GM23338 (cell line): ENCODE results near the gene JAM3. TPM values are rescaled to one million over a fixed set of nuclear protein-coding genes. Genes with fewer than 3 reads are reported as not detected.

Experiments used
- ATAC-seq: fragments of 200-7000 bp; cut with Tn5 transposase; 3 replicates; pipeline ENCODE4 v1.9.1; 2020
- DNase-seq: peaks from one replicate; pipeline ENCODE4 v3.0.0-alpha.2; 2015; ENCODE audit warnings: low spot score
- H2AFZ ChIP-seq: fragments of 200-600 bp; sonication (generic); 2 replicates; pipeline ENCODE4 v1.8.0; 2016; ENCODE audit warnings: antibody characterized with exemption, mild to moderate bottlenecking, moderate library complexity
- H3F3A ChIP-seq: fragments of 200-600 bp; sonication (generic); replicated peaks from 2 replicates; pipeline ENCODE4 v1.8.0; 2017; ENCODE audit warnings: antibody characterized with exemption, mixed run types, low read depth
- H3K27ac ChIP-seq: fragments of 200-600 bp; sonication (generic); 2 replicates; pipeline ENCODE4 v1.6.1; 2016; ENCODE audit warnings: low read depth
- H3K27me3 ChIP-seq: fragments of 200-600 bp; sonication (generic); 2 replicates; pipeline ENCODE4 v1.8.0; 2016; ENCODE audit warnings: mild to moderate bottlenecking, mixed run types, moderate library complexity; ENCODE audit not compliant: insufficient read depth
- H3K36me3 ChIP-seq: fragments of 200-600 bp; sonication (generic); 2 replicates; pipeline ENCODE4 v1.8.0; 2016; ENCODE audit warnings: mild to moderate bottlenecking; ENCODE audit not compliant: insufficient read depth
- H3K4me1 ChIP-seq: fragments of 200-600 bp; sonication (generic); 2 replicates; pipeline ENCODE4 v1.8.0; 2016; ENCODE audit warnings: mild to moderate bottlenecking, moderate library complexity; ENCODE audit not compliant: insufficient read depth
- H3K4me2 ChIP-seq: fragments of 200-600 bp; sonication (generic); 2 replicates; pipeline ENCODE4 v1.7.1; 2017; ENCODE audit warnings: mixed run types
- H3K4me3 ChIP-seq: fragments of 200-600 bp; sonication (generic); 2 replicates; pipeline ENCODE4 v1.6.1; 2016; ENCODE audit warnings: mixed run types
- H3K79me2 ChIP-seq: fragments of 200-600 bp; sonication (generic); replicated peaks from 2 replicates; pipeline ENCODE4 v1.8.0; 2017; ENCODE audit warnings: mild to moderate bottlenecking; ENCODE audit not compliant: insufficient read depth
- H3K9me2 ChIP-seq: fragments of 200-600 bp; sonication (generic); 2 replicates; pipeline ENCODE4 v1.8.0; 2017; ENCODE audit not compliant: insufficient read depth
- H4K20me1 ChIP-seq: fragments of 200-600 bp; sonication (generic); replicated peaks from 2 replicates; pipeline ENCODE4 v1.8.0; 2017; ENCODE audit warnings: mild to moderate bottlenecking; ENCODE audit not compliant: insufficient read depth
- H3K27ac Mint-ChIP-seq: 2 replicates; pipeline ENCODE4 v1.8.0; 2020; ENCODE audit warnings: inconsistent platforms, mild to moderate bottlenecking, moderate library complexity, mixed read lengths
- H3K27me3 Mint-ChIP-seq: 3 replicates; pipeline ENCODE4 v1.8.0; 2022; ENCODE audit warnings: low read depth, mild to moderate bottlenecking, moderate library complexity, mixed read lengths, inconsistent platforms; ENCODE audit not compliant: insufficient read depth, poor library complexity
- H3K36me3 Mint-ChIP-seq: 3 replicates; pipeline ENCODE4 v1.8.0; 2021; ENCODE audit warnings: low read depth, mild to moderate bottlenecking, inconsistent platforms, moderate library complexity, mixed read lengths
- H3K4me1 Mint-ChIP-seq: 3 replicates; pipeline ENCODE4 v1.8.0; 2020; ENCODE audit warnings: mild to moderate bottlenecking, inconsistent platforms, mixed read lengths
- H3K4me3 Mint-ChIP-seq: 3 replicates; pipeline ENCODE4 v1.8.0; 2021; ENCODE audit warnings: moderate library complexity, mild to moderate bottlenecking, inconsistent platforms, mixed read lengths
- H3K9me3 Mint-ChIP-seq: 3 replicates; pipeline ENCODE4 v1.8.0; 2020; ENCODE audit warnings: moderate library complexity, mild to moderate bottlenecking, inconsistent platforms, mixed read lengths
- CREB1 ChIP-seq: fragments of 250-450 bp; sonication (Bioruptor Pico); IDR thresholded peaks from 2 replicates; pipeline ENCODE4 v1.5.0; 2020; ENCODE audit warnings: low read depth, mild to moderate bottlenecking, moderate library complexity
- CTCF ChIP-seq, 2 experiments: fragments of 200-600 bp in 1 of 2; sonication (generic) in 1 of 2; conservative IDR thresholded peaks; 2 replicates each; pipeline versions ENCODE4 v1.5.1 to v1.6.1; 2016 to 2017; ENCODE audit warnings: antibody characterized with exemption in 2 of 2, low read depth in 2 of 2, mild to moderate bottlenecking in 2 of 2, moderate library complexity in 1 of 2
- ETS1 ChIP-seq: IDR thresholded peaks from 2 replicates; pipeline ENCODE4 v1.6.1; 2016; ENCODE audit warnings: antibody characterized with exemption
- EZH2 ChIP-seq: fragments of 200-600 bp; sonication (generic); IDR thresholded peaks from one replicate; pipeline ENCODE4 v1.8.0; 2017; ENCODE audit warnings: antibody characterized with exemption, mild to moderate bottlenecking, low read depth; ENCODE audit not compliant: unreplicated experiment
- EZH2phosphoT487 ChIP-seq: fragments of 200-600 bp; sonication (generic); IDR thresholded peaks from one replicate; pipeline ENCODE4 v1.8.1; 2018; ENCODE audit warnings: antibody characterized with exemption; ENCODE audit not compliant: unreplicated experiment
- JUNB ChIP-seq: IDR thresholded peaks from one replicate; pipeline ENCODE4 v1.6.1; 2016; ENCODE audit warnings: antibody characterized with exemption; ENCODE audit not compliant: unreplicated experiment
- NANOG ChIP-seq: IDR thresholded peaks from 2 replicates; pipeline ENCODE4 v1.6.1; 2016; ENCODE audit warnings: antibody characterized with exemption, borderline replicate concordance
- POLR2AphosphoS5 ChIP-seq: IDR thresholded peaks from 2 replicates; pipeline ENCODE4 v1.6.1; 2016; ENCODE audit warnings: antibody characterized with exemption, low read depth
- REST ChIP-seq: IDR thresholded peaks from one replicate; pipeline ENCODE4 v1.6.1; 2018; ENCODE audit warnings: antibody characterized with exemption; ENCODE audit not compliant: unreplicated experiment
- STAT1 ChIP-seq: IDR thresholded peaks from one replicate; pipeline ENCODE4 v1.6.1; 2016; ENCODE audit warnings: antibody characterized with exemption; ENCODE audit not compliant: unreplicated experiment
- ZNF114 ChIP-seq: fragments of 250-450 bp; sonication (Bioruptor Pico); IDR thresholded peaks from 2 replicates; pipeline ENCODE4 v1.5.0; 2020; ENCODE audit warnings: mild to moderate bottlenecking, moderate library complexity
- ZNF331 ChIP-seq: fragments of 250-450 bp; sonication (Bioruptor Pico); IDR thresholded peaks from 2 replicates; pipeline ENCODE4 v1.5.0; 2020; ENCODE audit warnings: low read depth, mild to moderate bottlenecking, moderate library complexity
- ZNF462 ChIP-seq: fragments of 250-450 bp; sonication (Bioruptor Pico); IDR thresholded peaks from 2 replicates; pipeline ENCODE4 v1.5.0; 2020; ENCODE audit warnings: mild to moderate bottlenecking, moderate library complexity
- polyA plus RNA-seq: library from polyadenylated mRNA; unstranded; fragments of >200 nt; fragmentation: Nextera tagmentation; extraction: Ambion mirVana; gene quantifications from 2 replicates; pipeline ENCODE4 v1.2.1, GENCODE V29; 2016
- total RNA-seq: library from RNA; depleted of rRNA; stranded (reverse); fragments of >200 nt; shearing (Covaris generic); gene quantifications from 2 replicates; pipeline ENCODE4 v1.2.3, GENCODE V29; 2014

The JAM3 gene
- total and polyA plus RNA-seq, 2 experiments from 2014 or later: 14.1 to 41.5 TPM

- Histone ChIP-seq H3F3A (peaks cover 6% of the 10 kb centered on the region; the same call in 1 of the 2 replicates), H2AFZ (no peak overlapping the region), H3K36me3 (0 out of 2 replicates have a peak, but pooled peaks cover 6% of the 10 kb centered on the region), H3K27ac (no peak overlapping the region), H3K79me2 (0 out of 2 replicates have a peak, but pooled peaks cover 4% of the 10 kb centered on the region), H3K27me3 (no peaks in the 10 kb centered on the region), H3K4me2 (no peak overlapping the region), H4K20me1 (peaks cover 4% of the 10 kb centered on the region; the same call in 1 of the 2 replicates), H3K4me3 (no peak overlapping the region), H3K4me1 (no peaks in the 10 kb centered on the region), H3K9me2 (peaks cover 4% of the 10 kb centered on the region; the same call in 1 of the 2 replicates)
- peaks cover 59% of the 10 kb centered on the region for H3K9me3 Mint-ChIP-seq
- H3K27me3 Mint-ChIP-seq: peaks cover 16% of the 10 kb centered on the region
- DNase-seq: no peak
- H3K36me3 Mint-ChIP-seq: peaks cover 68% of the 10 kb centered on the region
- ATAC-seq: no peak
- peaks cover 4% of the 10 kb centered on the region; the same call in 1 of the 3 replicates for H3K4me1 Mint-ChIP-seq
- no peak overlapping the region for H3K4me3 Mint-ChIP-seq
- H3K27ac Mint-ChIP-seq: no peak overlapping the region
- TF ChIP-seq ZNF462 (CRISPR knock-in tag) (no peak), ZNF331 (no peak), REST (no peak), ETS1 (no peak), JUNB (no peak), CREB1 (CRISPR knock-in tag) (no peak), POLR2AphosphoS5 (no peak), EZH2 (no peak), ZNF114 (CRISPR knock-in tag) (no peak), EZH2phosphoT487 (no peak), CTCF (conservative IDR thresholded peaks at IDR 0.05; ENCODE audit: low read depth in 2 of 2) (no peak), NANOG (no peak), STAT1 (no peak)
These were observed 72.2 kb downstream of the JAM3 start for GRCh38 chr11:134140961-134141490.
